Bronchial epithelial cell (primary cell): ENCODE measurements around the gene RTEL1. TPM values are rescaled to one million over a fixed set of nuclear protein-coding genes. Genes with fewer than 3 reads are reported as not detected.

ENCODE experiments used
- DNase-seq: peaks from one replicate; pipeline ENCODE4 v3.0.0-alpha.2; 2010; ENCODE audit warnings: low read depth
- FAIRE-seq: peaks from 2 replicates; lab custom pipeline; 2011; peaks lifted over from hg19 to GRCh38; lab: Jason Lieb, UNC
- H3K27me3 ChIP-seq: 2 replicates; pipeline ENCODE4 v1.5.1; 2011; ENCODE audit warnings: low read length; ENCODE audit not compliant: control insufficient read depth, insufficient read depth
- H3K36me3 ChIP-seq: 2 replicates; pipeline ENCODE4 v1.5.1; 2011; ENCODE audit warnings: low read length; ENCODE audit not compliant: control insufficient read depth, insufficient read depth
- H3K4me3 ChIP-seq: 2 replicates; pipeline ENCODE4 v1.5.1; 2011; ENCODE audit warnings: mild to moderate bottlenecking, low read depth, low read length, control low read depth
- CTCF ChIP-seq: IDR thresholded peaks from 2 replicates; pipeline ENCODE4 v1.5.1; 2011; ENCODE audit warnings: mild to moderate bottlenecking, moderate library complexity, low read length, control low read depth, inconsistent platforms; ENCODE audit not compliant: insufficient read depth, severe bottlenecking
- total RNA-seq: library from RNA; depleted of rRNA; stranded (reverse); fragments of >200 nt; gene quantifications from 2 replicates; pipeline ENCODE4 v1.2.1, GENCODE V29; 2014

The RTEL1 gene
- total RNA-seq, 1 donor from 2014 or later: 4.5 TPM

- Histone ChIP-seq H3K27me3 (no peaks in the 10 kb centered on the region), H3K4me3 (peak overlapping the region; percentile 67), H3K36me3 (peaks cover 19% of the 10 kb centered on the region)
- FAIRE-seq (no peak), DNase-seq (no peak)
- TF ChIP-seq CTCF: no peak
These were observed 82.0 kb downstream of the RTEL1 start for GRCh38 chr20:63740070-63740626.

- peak overlapping the region; percentile 67 for H3K4me3 ChIP-seq
- H3K36me3 ChIP-seq: peaks cover 19% of the 10 kb centered on the region
- FAIRE-seq (no peak), DNase-seq (peak; percentile 71)
- no peaks in the 10 kb centered on the region for H3K27me3 ChIP-seq
- TF ChIP-seq CTCF: peak; percentile 42
These were observed 82.7 kb downstream of the RTEL1 start for GRCh38 chr20:63740627-63741353.

GRCh38 chr20:63741354-63741675, 83.2 kb downstream of the RTEL1 start:
- DNase-seq (no peak), FAIRE-seq (no peak)
- Histone ChIP-seq H3K27me3 (no peaks in the 10 kb centered on the region), H3K4me3 (peak overlapping the region; percentile 67), H3K36me3 (peaks cover 18% of the 10 kb centered on the region)
- no peak for TF ChIP-seq CTCF

- no peak for TF ChIP-seq CTCF
- peak overlapping the region; percentile 67 for H3K4me3 ChIP-seq
- H3K27me3 ChIP-seq: no peaks in the 10 kb centered on the region
- H3K36me3 ChIP-seq: peaks cover 18% of the 10 kb centered on the region
- no peak for FAIRE-seq
- no peak for DNase-seq
These were observed 83.7 kb downstream of the RTEL1 start for GRCh38 chr20:63741676-63742380.

- DNase-seq (no peak), FAIRE-seq (no peak)
- Histone ChIP-seq H3K36me3 (peaks cover 18% of the 10 kb centered on the region), H3K27me3 (no peaks in the 10 kb centered on the region), H3K4me3 (no peak overlapping the region)
- no peak for TF ChIP-seq CTCF
These were observed 84.4 kb downstream of the RTEL1 start for GRCh38 chr20:63742381-63743024.
